Astrocyte (in vitro differentiated cells and primary cell): ENCODE measurements around the gene UBE2J2. TPM values are rescaled to one million over a fixed set of nuclear protein-coding genes. Genes with fewer than 3 reads are reported as not detected.
A peak's percentile ranks its signal among the peaks of the same experiment; 100 is the strongest.

ENCODE experiments used
- DNase-seq: peaks from one replicate; pipeline ENCODE4 v3.0.0-alpha.2; 2010; ENCODE audit warnings: low read depth
- FAIRE-seq: peaks from 2 replicates; lab custom pipeline; 2011; peaks lifted over from hg19 to GRCh38; lab: Jason Lieb, UNC
- H2AFZ ChIP-seq: 2 replicates; pipeline ENCODE4 v1.6.0; 2012; ENCODE audit warnings: low read depth, low read length, inconsistent platforms
- H3K27ac ChIP-seq: 2 replicates; pipeline ENCODE4 v1.5.1; 2011; ENCODE audit warnings: low read depth, low read length, inconsistent platforms
- H3K27me3 ChIP-seq: 2 replicates; pipeline ENCODE4 v1.6.0; 2011; ENCODE audit warnings: low read length, inconsistent platforms; ENCODE audit not compliant: insufficient read depth
- H3K36me3 ChIP-seq: 2 replicates; pipeline ENCODE4 v1.5.1; 2011; ENCODE audit warnings: low read length, inconsistent platforms; ENCODE audit not compliant: insufficient read depth
- H3K4me1 ChIP-seq: 2 replicates; pipeline ENCODE4 v1.5.1; 2011; ENCODE audit warnings: low read length, inconsistent platforms; ENCODE audit not compliant: insufficient read depth
- H3K4me2 ChIP-seq: 2 replicates; pipeline ENCODE4 v1.6.0; 2012; ENCODE audit warnings: low read length, inconsistent platforms
- H3K4me3 ChIP-seq: 2 replicates; pipeline ENCODE4 v1.5.1; 2011; ENCODE audit warnings: low read depth, mild to moderate bottlenecking, low read length, inconsistent platforms; ENCODE audit not compliant: insufficient read depth
- H3K79me2 ChIP-seq: 2 replicates; pipeline ENCODE4 v1.6.0; 2012; ENCODE audit warnings: mild to moderate bottlenecking, low read length, inconsistent platforms; ENCODE audit not compliant: insufficient read depth
- H3K9ac ChIP-seq: 2 replicates; pipeline ENCODE4 v1.6.0; 2012; ENCODE audit warnings: mild to moderate bottlenecking, low read length, inconsistent platforms
- H3K9me3 ChIP-seq: 2 replicates; pipeline ENCODE4 v1.5.1; 2012; ENCODE audit warnings: low read depth, mild to moderate bottlenecking, low read length, inconsistent platforms; ENCODE audit not compliant: insufficient read depth
- H4K20me1 ChIP-seq: 2 replicates; pipeline ENCODE4 v1.6.0; 2012; ENCODE audit warnings: low read length, inconsistent platforms; ENCODE audit not compliant: insufficient read depth
- H3K27ac Mint-ChIP-seq: one replicate; pipeline ENCODE4 v1.8.0; 2021; ENCODE audit warnings: mild to moderate bottlenecking, mixed read lengths; ENCODE audit not compliant: unreplicated experiment
- H3K27me3 Mint-ChIP-seq: one replicate; pipeline ENCODE4 v1.8.0; 2021; ENCODE audit warnings: low read depth, mixed read lengths; ENCODE audit not compliant: unreplicated experiment
- H3K36me3 Mint-ChIP-seq: one replicate; pipeline ENCODE4 v1.8.0; 2021; ENCODE audit warnings: low read depth, mixed read lengths; ENCODE audit not compliant: unreplicated experiment
- H3K4me1 Mint-ChIP-seq: one replicate; pipeline ENCODE4 v1.8.0; 2021; ENCODE audit warnings: low read depth, mixed read lengths; ENCODE audit not compliant: unreplicated experiment
- H3K4me3 Mint-ChIP-seq: one replicate; pipeline ENCODE4 v1.8.0; 2021; ENCODE audit warnings: mild to moderate bottlenecking, moderate library complexity, mixed read lengths; ENCODE audit not compliant: unreplicated experiment
- H3K9me3 Mint-ChIP-seq: one replicate; pipeline ENCODE4 v1.8.0; 2021; ENCODE audit warnings: mild to moderate bottlenecking, mixed read lengths; ENCODE audit not compliant: unreplicated experiment
- CTCF ChIP-seq: IDR thresholded peaks from 2 replicates; pipeline ENCODE4 v1.5.1; 2011; ENCODE audit warnings: low read depth, mild to moderate bottlenecking, inconsistent platforms, low read length, moderate library complexity; ENCODE audit not compliant: insufficient read depth
- EZH2 ChIP-seq: IDR thresholded peaks from 2 replicates; pipeline ENCODE4 v1.6.1; 2012; ENCODE audit warnings: mild to moderate bottlenecking, low read length, inconsistent platforms; ENCODE audit not compliant: insufficient read depth
- total RNA-seq: library from RNA; stranded (reverse); gene quantifications from 2 replicates; pipeline ENCODE4 v1.2.1, GENCODE V29; 2021

UBE2J2 gene
- total RNA-seq, 1 donor from 2014 or later = 67.4 TPM

GRCh38 chr1:1306070-1306660 is 32.5 kb upstream of the UBE2J2 start:
- H3K27ac Mint-ChIP-seq = peak overlapping the region; percentile 91
- peaks cover 8% of the 10 kb centered on the region for H3K4me1 Mint-ChIP-seq
- H3K27me3 Mint-ChIP-seq = no peaks in the 10 kb centered on the region
- peak overlapping the region; percentile 92 for H3K4me3 Mint-ChIP-seq
- peak overlapping the region; percentile 40 for H3K27ac ChIP-seq
- peaks cover 63% of the 10 kb centered on the region for H3K79me2 ChIP-seq
- H3K27me3 ChIP-seq = no peaks in the 10 kb centered on the region
- H3K4me1 ChIP-seq = peaks cover 41% of the 10 kb centered on the region
- peaks cover 70% of the 10 kb centered on the region for H4K20me1 ChIP-seq
- peaks cover 4% of the 10 kb centered on the region for H3K36me3 Mint-ChIP-seq
- peak overlapping the region; percentile 88 for H3K4me2 ChIP-seq
- DNase-seq (no peak), FAIRE-seq (no peak)
- peak overlapping the region; percentile 79 for H3K9ac ChIP-seq
- no peak overlapping the region for H2AFZ ChIP-seq
- H3K36me3 ChIP-seq = no peaks in the 10 kb centered on the region
- H3K9me3 ChIP-seq = no peaks in the 10 kb centered on the region
- peak overlapping the region; percentile 78 for H3K4me3 ChIP-seq
- no peaks in the 10 kb centered on the region for H3K9me3 Mint-ChIP-seq
- TF ChIP-seq EZH2 = no peak
- no peak for TF ChIP-seq CTCF

- H3K4me3 Mint-ChIP-seq = peak overlapping the region; percentile 92
- Histone ChIP-seq H4K20me1 (peaks cover 67% of the 10 kb centered on the region), H3K27ac (peak overlapping the region; percentile 40), H3K27me3 (no peaks in the 10 kb centered on the region), H3K9ac (peak overlapping the region; percentile 79), H3K4me2 (peak overlapping the region; percentile 88), H3K4me3 (no peak overlapping the region), H3K79me2 (peaks cover 61% of the 10 kb centered on the region), H2AFZ (no peak overlapping the region), H3K9me3 (no peaks in the 10 kb centered on the region), H3K4me1 (peaks cover 41% of the 10 kb centered on the region), H3K36me3 (no peaks in the 10 kb centered on the region)
- no peak for TF ChIP-seq CTCF
- H3K27ac Mint-ChIP-seq = peak overlapping the region; percentile 91
- FAIRE-seq = no peak
- no peaks in the 10 kb centered on the region for H3K9me3 Mint-ChIP-seq
- H3K36me3 Mint-ChIP-seq = peaks cover 4% of the 10 kb centered on the region
- peaks cover 8% of the 10 kb centered on the region for H3K4me1 Mint-ChIP-seq
- no peaks in the 10 kb centered on the region for H3K27me3 Mint-ChIP-seq
- peak; percentile 61 for DNase-seq
These were observed 31.8 kb upstream of the UBE2J2 start for GRCh38 chr1:1305300-1306069.
